ENCODE results near the gene COPS8.

COPS8 gene

DNA sequence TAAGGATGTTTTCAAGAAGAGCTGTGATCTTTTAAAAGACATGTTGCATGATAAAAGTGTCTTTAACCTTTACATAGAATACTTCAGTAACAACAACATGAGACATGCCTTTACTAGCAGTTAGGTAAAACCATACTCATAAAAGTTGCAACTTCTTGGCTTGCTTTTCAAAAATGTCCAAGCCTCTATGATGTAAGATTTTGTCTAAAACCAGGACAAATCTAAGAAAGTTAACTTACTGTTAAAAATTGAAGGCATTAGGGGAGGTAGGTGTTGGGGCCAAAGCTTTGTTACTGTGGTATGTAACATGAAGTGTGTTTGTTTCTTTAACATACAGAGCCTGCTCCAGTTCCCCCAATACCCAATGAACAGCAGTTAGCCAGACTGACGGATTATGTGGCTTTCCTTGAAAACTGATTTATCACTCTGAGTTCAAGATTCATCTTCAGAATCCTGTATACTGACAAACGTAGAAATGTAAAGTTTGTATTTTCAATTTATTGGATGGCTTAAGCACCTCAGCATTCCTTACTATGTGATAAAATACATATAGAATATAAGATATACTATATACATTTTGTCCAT is 11.7 kb downstream of the COPS8 start:
- Histone ChIP-seq H3K4me3 (ENCODE audit: low read depth, low read length, poor library complexity, severe bottlenecking) (no peak overlapping the region), H3K9ac (ENCODE audit: low read length) (no peak overlapping the region), H3F3A (ENCODE audit: insufficient read depth, low read length) (no peaks in the 10 kb centered on the region), H2AFZ (ENCODE audit: low read length) (no peak overlapping the region), H3K4me2 (ENCODE audit: low read length) (no peak overlapping the region), H3K36me3 (ENCODE audit: insufficient read depth, low read length) (peaks cover 68% of the 10 kb centered on the region), H3K27me3 (ENCODE audit: insufficient read depth, low read length) (no peaks in the 10 kb centered on the region), H3K9me2 (ENCODE audit: low read depth, low read length) (no peaks in the 10 kb centered on the region), H3K27ac (ENCODE audit: low read depth, low read length, poor library complexity, severe bottlenecking) (no peak overlapping the region), H3K4me1 (ENCODE audit: insufficient read depth, low read length, severe bottlenecking) (no peaks in the 10 kb centered on the region), H4K20me1 (ENCODE audit: insufficient read depth, low read length) (no peaks in the 10 kb centered on the region), H3K9me3 (ENCODE audit: low read length) (no peaks in the 10 kb centered on the region), H3K79me2 (ENCODE audit: insufficient read depth, low read length) (no peaks in the 10 kb centered on the region)
- TF ChIP-seq EZH2 (IDR thresholded peaks at IDR 0.05; ENCODE audit: borderline replicate concordance, low read length) (no peak), CTCF (IDR thresholded peaks at IDR 0.05; ENCODE audit: low read length) (no peak)

GRCh38 chr2:237097911-237098702 is 12.4 kb downstream of the COPS8 start:
- Histone ChIP-seq H3K4me3 (ENCODE audit: low read depth, low read length, poor library complexity, severe bottlenecking) (no peak overlapping the region), H3K4me2 (ENCODE audit: low read length) (no peak overlapping the region), H3K9me2 (ENCODE audit: low read depth, low read length) (no peaks in the 10 kb centered on the region), H3K79me2 (ENCODE audit: insufficient read depth, low read length) (no peaks in the 10 kb centered on the region), H3F3A (ENCODE audit: insufficient read depth, low read length) (no peaks in the 10 kb centered on the region), H3K9ac (ENCODE audit: low read length) (no peak overlapping the region), H3K9me3 (ENCODE audit: low read length) (no peaks in the 10 kb centered on the region), H3K27me3 (ENCODE audit: insufficient read depth, low read length) (no peaks in the 10 kb centered on the region), H3K36me3 (ENCODE audit: insufficient read depth, low read length) (peaks cover 70% of the 10 kb centered on the region), H2AFZ (ENCODE audit: low read length) (no peak overlapping the region), H3K27ac (ENCODE audit: low read depth, low read length, poor library complexity, severe bottlenecking) (no peak overlapping the region), H4K20me1 (ENCODE audit: insufficient read depth, low read length) (no peaks in the 10 kb centered on the region), H3K4me1 (ENCODE audit: insufficient read depth, low read length, severe bottlenecking) (no peaks in the 10 kb centered on the region)
- TF ChIP-seq CTCF (IDR thresholded peaks at IDR 0.05; ENCODE audit: low read length) (no peak), EZH2 (IDR thresholded peaks at IDR 0.05; ENCODE audit: borderline replicate concordance, low read length) (no peak)

GRCh38 chr2:237099804-237100203 is 14.1 kb downstream of the COPS8 start:
- no peaks in the 10 kb centered on the region for H3K9me3 ChIP-seq (ENCODE audit: low read length)
- no peaks in the 10 kb centered on the region for H3F3A ChIP-seq (ENCODE audit: insufficient read depth, low read length)
- no peak overlapping the region for H2AFZ ChIP-seq (ENCODE audit: low read length)
- no peak overlapping the region for H3K4me3 ChIP-seq (ENCODE audit: low read depth, low read length, poor library complexity, severe bottlenecking)
- H3K79me2 ChIP-seq (ENCODE audit: insufficient read depth, low read length): no peaks in the 10 kb centered on the region
- H3K4me1 ChIP-seq (ENCODE audit: insufficient read depth, low read length, severe bottlenecking): no peaks in the 10 kb centered on the region
- no peaks in the 10 kb centered on the region for H3K9me2 ChIP-seq (ENCODE audit: low read depth, low read length)
- no peaks in the 10 kb centered on the region for H3K27me3 ChIP-seq (ENCODE audit: insufficient read depth, low read length)
- TF ChIP-seq CTCF (IDR thresholded peaks at IDR 0.05; ENCODE audit: low read length) (no peak), EZH2 (IDR thresholded peaks at IDR 0.05; ENCODE audit: borderline replicate concordance, low read length) (no peak)
- H4K20me1 ChIP-seq (ENCODE audit: insufficient read depth, low read length): no peaks in the 10 kb centered on the region
- no peak overlapping the region for H3K4me2 ChIP-seq (ENCODE audit: low read length)
- no peak overlapping the region for H3K27ac ChIP-seq (ENCODE audit: low read depth, low read length, poor library complexity, severe bottlenecking)
- H3K36me3 ChIP-seq (ENCODE audit: insufficient read depth, low read length): peaks cover 64% of the 10 kb centered on the region
- H3K9ac ChIP-seq (ENCODE audit: low read length): no peak overlapping the region
